K562 (cell line): Measurements from ENCODE around the gene TADA2A.

ENCODE experiments used
- CBFB ChIP-seq: sonication (generic); formaldehyde crosslinking; IDR thresholded peaks from 2 replicates; pipeline ENCODE4 v1.4.0; 2020; ENCODE audit warnings: mild to moderate bottlenecking, missing genetic modification reagents
- CHD2 ChIP-seq: IDR thresholded peaks from 2 replicates; pipeline ENCODE4 v1.6.1; 2011; ENCODE audit warnings: low read depth, low read length
- GABPA ChIP-seq: fragments of 200-800 bp; sonication (Bioruptor generic); conservative IDR thresholded peaks from 2 replicates; pipeline ENCODE4 v1.6.1; 2016; ENCODE audit warnings: low read depth, missing genetic modification characterization, missing compliant biosample characterization
- REST ChIP-seq, 2 experiments: fragments of 450-650 bp; formaldehyde crosslinking in 1 of 2; IDR thresholded peaks; 2 replicates each; pipeline versions ENCODE4 v1.4.0 to v1.6.1; 2014 to 2020; ENCODE audit warnings: mild to moderate bottlenecking in 2 of 2, borderline replicate concordance in 1 of 2, low read depth in 1 of 2
- SMARCA4 ChIP-seq: fragments of 450-650 bp; IDR thresholded peaks from 2 replicates; pipeline ENCODE4 v1.6.1; 2016
- SMARCA5 ChIP-seq: fragments of 450-650 bp; IDR thresholded peaks from 2 replicates; pipeline ENCODE4 v1.6.1; 2016
- USF2 ChIP-seq: sonication (generic); formaldehyde crosslinking; IDR thresholded peaks from 2 replicates; pipeline ENCODE4 v1.5.0; 2020; ENCODE audit warnings: missing genetic modification reagents
- XRCC3 ChIP-seq: fragments of 450-650 bp; IDR thresholded peaks from 2 replicates; pipeline ENCODE4 v1.6.1; 2017; ENCODE audit warnings: mild to moderate bottlenecking, moderate library complexity
- ZBTB33 ChIP-seq: sonication (generic); formaldehyde crosslinking; IDR thresholded peaks from 2 replicates; pipeline ENCODE4 v1.8.1; 2023; ENCODE audit warnings: mild to moderate bottlenecking, missing genetic modification reagents
- ZFP36 ChIP-seq: fragments of 150-350 bp; IDR thresholded peaks from 2 replicates; pipeline ENCODE4 v1.6.1; 2018; ENCODE audit warnings: low read length, low read depth; ENCODE audit not compliant: partially characterized antibody
- ZNF232 ChIP-seq: sonication (generic); formaldehyde crosslinking; IDR thresholded peaks from 2 replicates; pipeline ENCODE4 v1.8.0; 2022; ENCODE audit warnings: mild to moderate bottlenecking, missing genetic modification reagents
- ZNF263 ChIP-seq: sonication (generic); formaldehyde crosslinking; IDR thresholded peaks from 2 replicates; pipeline ENCODE4 v1.8.0; 2022; ENCODE audit warnings: mild to moderate bottlenecking, missing genetic modification reagents, borderline replicate concordance
- TF ChIP-seq, protein P1 (sequence below): fragments of 250-450 bp; sonication (Bioruptor Pico); IDR thresholded peaks from 2 replicates; pipeline ENCODE4 v1.5.0; 2022; ENCODE audit warnings: mild to moderate bottlenecking

- TF ChIP-seq SMARCA5 (no peak), GABPA (no peak), ZBTB33 (no peak), CHD2 (no peak), SMARCA4 (no peak), ZNF232 (CRISPR knock-in tag) (no peak), REST (IDR thresholded peaks at IDR 0.05; ENCODE audit: borderline replicate concordance) (no peak), REST (CRISPR knock-in tag; IDR thresholded peaks at IDR 0.05; ENCODE audit: low read depth) (no peak), ZFP36 (no peak), USF2 (CRISPR knock-in tag) (no peak), CBFB (CRISPR knock-in tag) (no peak), XRCC3 (no peak), ZNF263 (no peak)
- TF ChIP-seq, protein P1, sequence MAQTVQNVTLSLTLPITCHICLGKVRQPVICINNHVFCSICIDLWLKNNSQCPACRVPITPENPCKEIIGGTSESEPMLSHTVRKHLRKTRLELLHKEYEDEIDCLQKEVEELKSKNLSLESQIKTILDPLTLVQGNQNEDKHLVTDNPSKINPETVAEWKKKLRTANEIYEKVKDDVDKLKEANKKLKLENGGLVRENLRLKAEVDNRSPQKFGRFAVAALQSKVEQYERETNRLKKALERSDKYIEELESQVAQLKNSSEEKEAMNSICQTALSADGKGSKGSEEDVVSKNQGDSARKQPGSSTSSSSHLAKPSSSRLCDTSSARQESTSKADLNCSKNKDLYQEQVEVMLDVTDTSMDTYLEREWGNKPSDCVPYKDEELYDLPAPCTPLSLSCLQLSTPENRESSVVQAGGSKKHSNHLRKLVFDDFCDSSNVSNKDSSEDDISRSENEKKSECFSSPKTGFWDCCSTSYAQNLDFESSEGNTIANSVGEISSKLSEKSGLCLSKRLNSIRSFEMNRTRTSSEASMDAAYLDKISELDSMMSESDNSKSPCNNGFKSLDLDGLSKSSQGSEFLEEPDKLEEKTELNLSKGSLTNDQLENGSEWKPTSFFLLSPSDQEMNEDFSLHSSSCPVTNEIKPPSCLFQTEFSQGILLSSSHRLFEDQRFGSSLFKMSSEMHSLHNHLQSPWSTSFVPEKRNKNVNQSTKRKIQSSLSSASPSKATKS (CRISPR knock-in tag): no peak
Observed at GRCh38 chr17:37493249-37494027, 86.8 kb downstream of the TADA2A start.
